WTC11 (cell line): Measurements from ENCODE around the gene ZCCHC24. TPM values are rescaled to one million over a fixed set of nuclear protein-coding genes. Genes with fewer than 3 reads are reported as not detected.
"Not testable (repeated sequence)": the region's sequence is repeated elsewhere in the genome, so short reads cannot be mapped to it uniquely, and the experiment has no call there.

ENCODE experiments used
- ATAC-seq: fragments of 200-7000 bp; cut with Tn5 transposase; 2 replicates; pipeline ENCODE4 v1.10.0; 2021; ENCODE audit warnings: mild to moderate bottlenecking, moderate library complexity
- CTCF ChIA-PET: fragments of 300-600 bp; sonication (Branson Sonifier 250); formaldehyde crosslinking; loops from one replicate; lab custom pipeline; 2021; ENCODE audit warnings: antibody characterized with exemption; lab: Charles Lee
- POLR2A ChIA-PET: fragments of 350-600 bp; sonication (Branson Sonifier 250); formaldehyde crosslinking; loops from one replicate; lab custom pipeline; 2021; ENCODE audit warnings: antibody characterized with exemption; lab: Charles Lee
- DNase-seq: peaks from one replicate; pipeline ENCODE4 v3.0.0; 2021; ENCODE audit warnings: low spot score
- H3K27ac Mint-ChIP-seq: 2 replicates; pipeline ENCODE4 v1.8.0; 2021; ENCODE audit warnings: mixed read lengths
- H3K27me3 Mint-ChIP-seq: 2 replicates; pipeline ENCODE4 v1.8.0; 2021; ENCODE audit warnings: low read depth, mild to moderate bottlenecking, moderate library complexity, mixed read lengths
- H3K36me3 Mint-ChIP-seq: 2 replicates; pipeline ENCODE4 v1.8.0; 2021; ENCODE audit warnings: mixed read lengths
- H3K4me1 Mint-ChIP-seq: 2 replicates; pipeline ENCODE4 v1.8.0; 2022; ENCODE audit warnings: mixed read lengths
- H3K4me3 Mint-ChIP-seq: 2 replicates; pipeline ENCODE4 v1.8.0; 2021; ENCODE audit warnings: mild to moderate bottlenecking, moderate library complexity, mixed read lengths
- H3K9me3 Mint-ChIP-seq: 2 replicates; pipeline ENCODE4 v1.8.0; 2021; ENCODE audit warnings: mixed read lengths
- FOXP1 ChIP-seq: sonication (generic); formaldehyde crosslinking; IDR thresholded peaks from 2 replicates; pipeline ENCODE4 v1.8.0; 2022; ENCODE audit warnings: missing genetic modification reagents, mild to moderate bottlenecking, moderate library complexity, borderline replicate concordance
- GRHL2 ChIP-seq: fragments of 250-450 bp; sonication (Bioruptor Pico); IDR thresholded peaks from 2 replicates; pipeline ENCODE4 v1.8.0; 2022; ENCODE audit warnings: mild to moderate bottlenecking, moderate library complexity; ENCODE audit not compliant: insufficient replicate concordance, severe bottlenecking
- GTF2I ChIP-seq: fragments of 250-450 bp; sonication (Bioruptor Pico); conservative IDR thresholded peaks from 2 replicates; pipeline ENCODE4 v1.4.0; 2021; ENCODE audit warnings: mild to moderate bottlenecking
- TCF7 ChIP-seq: sonication (generic); formaldehyde crosslinking; IDR thresholded peaks from 2 replicates; pipeline ENCODE4 v1.8.0; 2022; ENCODE audit warnings: mild to moderate bottlenecking, low read depth, missing genetic modification reagents, moderate library complexity
- ZNF121 ChIP-seq: sonication (generic); formaldehyde crosslinking; IDR thresholded peaks from 2 replicates; pipeline ENCODE4 v1.8.0; 2023; ENCODE audit warnings: missing genetic modification reagents
- total RNA-seq: library from RNA; stranded (reverse); gene quantifications from 3 replicates; pipeline ENCODE4 v1.2.3, GENCODE V29; 2021
- TF ChIP-seq, protein P1 (sequence below): sonication (generic); formaldehyde crosslinking; IDR thresholded peaks from 2 replicates; pipeline ENCODE4 v1.8.1; 2023; ENCODE audit warnings: mild to moderate bottlenecking, missing genetic modification reagents, moderate library complexity
- TF ChIP-seq, protein P2 (sequence below): sonication (generic); formaldehyde crosslinking; IDR thresholded peaks from 2 replicates; pipeline ENCODE4 v1.8.1; 2023; ENCODE audit warnings: mild to moderate bottlenecking, missing genetic modification reagents
- TF ChIP-seq, protein P3 (sequence below): fragments of 250-450 bp; sonication (Bioruptor Pico); IDR thresholded peaks from 2 replicates; pipeline ENCODE4 v1.9.0; 2021; ENCODE audit warnings: mild to moderate bottlenecking, borderline replicate concordance
- TF ChIP-seq, protein P4 (sequence below): sonication (generic); formaldehyde crosslinking; IDR thresholded peaks from 2 replicates; pipeline ENCODE4 v1.8.1; 2022; ENCODE audit warnings: missing genetic modification reagents, borderline replicate concordance

ZCCHC24 gene
- total RNA-seq, 1 experiment from 2014 or later: 7.7 TPM

DNA sequence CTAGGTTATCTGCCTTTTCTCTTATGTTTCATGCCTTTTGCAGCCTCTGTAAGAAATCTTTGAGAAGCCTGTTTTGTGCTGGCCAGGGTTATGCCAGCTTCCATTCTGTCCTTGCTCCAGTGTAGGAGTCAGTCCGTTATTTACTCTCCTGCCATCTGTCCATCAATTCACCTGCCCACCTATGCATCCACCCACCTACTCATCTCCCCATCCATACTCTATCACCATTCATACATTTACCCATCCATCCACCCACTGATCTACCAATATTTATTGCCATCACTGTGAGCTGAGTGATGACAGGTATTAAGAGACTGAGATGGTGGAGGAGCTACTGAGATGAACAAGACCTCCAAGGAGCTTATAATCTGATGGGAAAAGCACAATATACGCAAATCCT, 110.9 kb downstream of the ZCCHC24 start:
- DNase-seq (no peak), ATAC-seq (no peak)
- Mint-ChIP-seq H3K9me3 (peaks cover 23% of the 10 kb centered on the region), H3K36me3 (peaks cover 8% of the 10 kb centered on the region; the same call in 1 of the 2 replicates), H3K27ac (no peak overlapping the region), H3K27me3 (peaks cover 11% of the 10 kb centered on the region), H3K4me1 (peaks cover 13% of the 10 kb centered on the region), H3K4me3 (no peak overlapping the region)
- TF ChIP-seq, protein P1, sequence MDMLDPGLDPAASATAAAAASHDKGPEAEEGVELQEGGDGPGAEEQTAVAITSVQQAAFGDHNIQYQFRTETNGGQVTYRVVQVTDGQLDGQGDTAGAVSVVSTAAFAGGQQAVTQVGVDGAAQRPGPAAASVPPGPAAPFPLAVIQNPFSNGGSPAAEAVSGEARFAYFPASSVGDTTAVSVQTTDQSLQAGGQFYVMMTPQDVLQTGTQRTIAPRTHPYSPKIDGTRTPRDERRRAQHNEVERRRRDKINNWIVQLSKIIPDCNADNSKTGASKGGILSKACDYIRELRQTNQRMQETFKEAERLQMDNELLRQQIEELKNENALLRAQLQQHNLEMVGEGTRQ (CRISPR knock-in tag): no peak
- no peak for TF ChIP-seq ZNF121 (CRISPR knock-in tag)
- TF ChIP-seq GRHL2 (CRISPR knock-in tag): no peak
- TF ChIP-seq GTF2I (CRISPR knock-in tag): no peak
- no peak for TF ChIP-seq TCF7 (CRISPR knock-in tag)
- TF ChIP-seq, protein P2, sequence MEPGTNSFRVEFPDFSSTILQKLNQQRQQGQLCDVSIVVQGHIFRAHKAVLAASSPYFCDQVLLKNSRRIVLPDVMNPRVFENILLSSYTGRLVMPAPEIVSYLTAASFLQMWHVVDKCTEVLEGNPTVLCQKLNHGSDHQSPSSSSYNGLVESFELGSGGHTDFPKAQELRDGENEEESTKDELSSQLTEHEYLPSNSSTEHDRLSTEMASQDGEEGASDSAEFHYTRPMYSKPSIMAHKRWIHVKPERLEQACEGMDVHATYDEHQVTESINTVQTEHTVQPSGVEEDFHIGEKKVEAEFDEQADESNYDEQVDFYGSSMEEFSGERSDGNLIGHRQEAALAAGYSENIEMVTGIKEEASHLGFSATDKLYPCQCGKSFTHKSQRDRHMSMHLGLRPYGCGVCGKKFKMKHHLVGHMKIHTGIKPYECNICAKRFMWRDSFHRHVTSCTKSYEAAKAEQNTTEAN (CRISPR knock-in tag): no peak
- TF ChIP-seq FOXP1 (CRISPR knock-in tag): no peak
- TF ChIP-seq, protein P3, sequence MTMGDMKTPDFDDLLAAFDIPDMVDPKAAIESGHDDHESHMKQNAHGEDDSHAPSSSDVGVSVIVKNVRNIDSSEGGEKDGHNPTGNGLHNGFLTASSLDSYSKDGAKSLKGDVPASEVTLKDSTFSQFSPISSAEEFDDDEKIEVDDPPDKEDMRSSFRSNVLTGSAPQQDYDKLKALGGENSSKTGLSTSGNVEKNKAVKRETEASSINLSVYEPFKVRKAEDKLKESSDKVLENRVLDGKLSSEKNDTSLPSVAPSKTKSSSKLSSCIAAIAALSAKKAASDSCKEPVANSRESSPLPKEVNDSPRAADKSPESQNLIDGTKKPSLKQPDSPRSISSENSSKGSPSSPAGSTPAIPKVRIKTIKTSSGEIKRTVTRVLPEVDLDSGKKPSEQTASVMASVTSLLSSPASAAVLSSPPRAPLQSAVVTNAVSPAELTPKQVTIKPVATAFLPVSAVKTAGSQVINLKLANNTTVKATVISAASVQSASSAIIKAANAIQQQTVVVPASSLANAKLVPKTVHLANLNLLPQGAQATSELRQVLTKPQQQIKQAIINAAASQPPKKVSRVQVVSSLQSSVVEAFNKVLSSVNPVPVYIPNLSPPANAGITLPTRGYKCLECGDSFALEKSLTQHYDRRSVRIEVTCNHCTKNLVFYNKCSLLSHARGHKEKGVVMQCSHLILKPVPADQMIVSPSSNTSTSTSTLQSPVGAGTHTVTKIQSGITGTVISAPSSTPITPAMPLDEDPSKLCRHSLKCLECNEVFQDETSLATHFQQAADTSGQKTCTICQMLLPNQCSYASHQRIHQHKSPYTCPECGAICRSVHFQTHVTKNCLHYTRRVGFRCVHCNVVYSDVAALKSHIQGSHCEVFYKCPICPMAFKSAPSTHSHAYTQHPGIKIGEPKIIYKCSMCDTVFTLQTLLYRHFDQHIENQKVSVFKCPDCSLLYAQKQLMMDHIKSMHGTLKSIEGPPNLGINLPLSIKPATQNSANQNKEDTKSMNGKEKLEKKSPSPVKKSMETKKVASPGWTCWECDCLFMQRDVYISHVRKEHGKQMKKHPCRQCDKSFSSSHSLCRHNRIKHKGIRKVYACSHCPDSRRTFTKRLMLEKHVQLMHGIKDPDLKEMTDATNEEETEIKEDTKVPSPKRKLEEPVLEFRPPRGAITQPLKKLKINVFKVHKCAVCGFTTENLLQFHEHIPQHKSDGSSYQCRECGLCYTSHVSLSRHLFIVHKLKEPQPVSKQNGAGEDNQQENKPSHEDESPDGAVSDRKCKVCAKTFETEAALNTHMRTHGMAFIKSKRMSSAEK: no peak
- POLR2A ChIA-PET: no interaction called here
- CTCF ChIA-PET: interaction anchor here (4.6 kb wide), 1 partner anchor 13 kb away, joined by 24 read pairs; the partner anchor contains the start of gene PPIF

DNA sequence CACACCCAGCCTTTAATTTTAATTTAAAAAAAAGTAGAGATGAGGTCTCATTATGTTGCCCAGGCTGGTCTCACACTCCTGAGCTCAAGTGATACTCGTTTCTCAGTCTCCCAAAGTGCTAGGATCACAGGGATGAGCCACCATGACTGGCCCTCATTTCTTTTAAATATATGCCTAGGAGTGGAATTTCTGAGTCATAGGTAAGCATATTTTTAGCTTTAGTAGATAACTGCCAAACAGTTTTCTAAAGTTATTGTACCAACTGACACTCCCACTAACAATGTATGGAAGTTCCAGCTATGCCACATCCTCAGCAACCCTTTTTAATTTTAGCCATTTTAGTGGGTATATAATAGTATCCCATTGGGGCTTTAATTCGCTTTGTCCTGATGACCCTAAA, 111.9 kb downstream of the ZCCHC24 start:
- H3K36me3 Mint-ChIP-seq: peaks cover 8% of the 10 kb centered on the region; the same call in 1 of the 2 replicates
- POLR2A ChIA-PET: no interaction called here
- peaks cover 11% of the 10 kb centered on the region for H3K27me3 Mint-ChIP-seq
- peaks cover 13% of the 10 kb centered on the region for H3K4me1 Mint-ChIP-seq
- no peak overlapping the region for H3K4me3 Mint-ChIP-seq
- H3K27ac Mint-ChIP-seq: no peak overlapping the region
- ATAC-seq (no peak), DNase-seq (no peak)
- TF ChIP-seq, protein P4, sequence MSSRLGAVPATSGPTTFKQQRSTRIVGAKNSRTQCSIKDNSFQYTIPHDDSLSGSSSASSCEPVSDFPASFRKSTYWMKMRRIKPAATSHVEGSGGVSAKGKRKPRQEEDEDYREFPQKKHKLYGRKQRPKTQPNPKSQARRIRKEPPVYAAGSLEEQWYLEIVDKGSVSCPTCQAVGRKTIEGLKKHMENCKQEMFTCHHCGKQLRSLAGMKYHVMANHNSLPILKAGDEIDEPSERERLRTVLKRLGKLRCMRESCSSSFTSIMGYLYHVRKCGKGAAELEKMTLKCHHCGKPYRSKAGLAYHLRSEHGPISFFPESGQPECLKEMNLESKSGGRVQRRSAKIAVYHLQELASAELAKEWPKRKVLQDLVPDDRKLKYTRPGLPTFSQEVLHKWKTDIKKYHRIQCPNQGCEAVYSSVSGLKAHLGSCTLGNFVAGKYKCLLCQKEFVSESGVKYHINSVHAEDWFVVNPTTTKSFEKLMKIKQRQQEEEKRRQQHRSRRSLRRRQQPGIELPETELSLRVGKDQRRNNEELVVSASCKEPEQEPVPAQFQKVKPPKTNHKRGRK: no peak
- CTCF ChIA-PET: interaction anchor here (4.6 kb wide), 1 partner anchor 14 kb away, joined by 24 read pairs; the partner anchor contains the start of gene PPIF
- peaks cover 19% of the 10 kb centered on the region for H3K9me3 Mint-ChIP-seq

DNA sequence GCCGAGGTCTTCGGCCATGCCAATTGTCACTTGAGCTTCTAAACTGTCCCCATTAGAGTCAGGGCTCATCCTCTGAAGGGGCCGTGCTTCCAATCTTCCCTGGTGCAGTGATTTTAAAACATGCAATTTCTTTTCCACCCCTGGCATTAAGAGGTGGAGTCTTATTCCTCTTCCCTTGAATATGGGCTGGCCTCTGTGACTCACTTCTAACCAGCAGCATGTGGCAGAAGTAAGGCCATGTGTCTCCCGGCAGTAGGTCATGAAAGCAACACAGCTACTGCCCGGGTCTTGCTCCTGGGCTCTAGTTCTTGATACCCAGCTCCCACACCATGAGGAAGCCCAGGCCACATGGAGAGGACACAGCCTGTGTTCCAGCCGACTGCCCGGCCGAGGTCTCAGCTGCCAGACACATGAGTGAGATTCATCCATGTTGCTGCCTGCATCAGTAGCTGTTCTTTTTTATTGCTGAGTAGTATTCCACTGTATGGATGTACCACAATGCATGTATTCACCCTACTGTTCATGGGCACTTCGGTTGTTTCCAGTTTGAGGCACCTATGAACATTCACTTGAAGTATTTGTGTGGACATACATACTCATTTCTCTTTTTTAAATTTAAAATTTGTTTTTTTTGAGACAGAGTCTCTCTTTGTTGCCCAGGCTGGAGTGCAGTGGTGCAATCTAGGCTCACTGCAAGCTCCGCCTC, 112.7 kb downstream of the ZCCHC24 start:
- H3K27me3 Mint-ChIP-seq: peaks cover 11% of the 10 kb centered on the region
- ATAC-seq, H3K27ac Mint-ChIP-seq, DNase-seq, POLR2A ChIA-PET, H3K4me3 Mint-ChIP-seq, H3K36me3 Mint-ChIP-seq: not testable (repeated sequence)
- peaks cover 13% of the 10 kb centered on the region for H3K4me1 Mint-ChIP-seq
- peaks cover 16% of the 10 kb centered on the region for H3K9me3 Mint-ChIP-seq
- CTCF ChIA-PET: interaction anchor here (4.6 kb wide), 1 partner anchor 15 kb away, joined by 24 read pairs; the partner anchor contains the start of gene PPIF

Other genes starting within 250 kb of the ZCCHC24 start
- gene PPIF, start 98.2 kb downstream of the ZCCHC24 start, total RNA-seq: 80.9 to 91.4 TPM (median 89.9 TPM) in 3 replicates
- 0.17 to 0.23 TPM (median 0.21 TPM) in 3 replicates for gene EIF5AL1, start 66.9 kb upstream of the ZCCHC24 start, total RNA-seq
- 4.6 to 5.9 TPM (median 5.7 TPM) in 3 replicates for gene SFTPA2, start 114.8 kb upstream of the ZCCHC24 start, total RNA-seq
- 3.8 to 7.6 TPM (median 4.4 TPM) in 3 replicates for gene SFTPA1, start 165.3 kb upstream of the ZCCHC24 start, total RNA-seq